Stimulated activated CD4-positive, alpha-beta T cell treated with anti-CD3 and anti-CD28 coated beads, TNF-alpha, amount 100 ng/mL, for 24 hours (primary cell): ENCODE measurements around the gene COX6B2.
"Not testable (repeated sequence)": the region's sequence is repeated elsewhere in the genome, so short reads cannot be mapped to it uniquely, and the experiment has no call there.

Experiments
- DNase-seq, 3 experiments: peaks; one replicate each; pipeline ENCODE4 v3.0.0-alpha.2; 2020; ENCODE audit warnings: low read depth in 3 of 3

Gene COX6B2

GRCh38 chr19:55341595-55342531 is 12.7 kb downstream of the COX6B2 start:
- DNase-seq, result no peak

GRCh38 chr19:55341171-55341588 is 13.3 kb downstream of the COX6B2 start:
- peak; percentile 27 to 79 (median 48) for DNase-seq

GRCh38 chr19:55340784-55341147 is 13.8 kb downstream of the COX6B2 start:
- DNase-seq, result no peak

GRCh38 chr19:55339889-55340783 is 14.4 kb downstream of the COX6B2 start:
- peak in 1 of 3 experiments; percentile 17 for DNase-seq

GRCh38 chr19:55339105-55339888 is 15.2 kb downstream of the COX6B2 start, which contains the start of gene KMT5C:
Gene KMT5C, plus strand, starts transcription at chr19:55339876. Its CDS starts 2,061 bp downstream, at chr19:55341937.
- DNase-seq, result peak; percentile 100

- DNase-seq, result no peak
Measured at GRCh38 chr19:55336101-55336500, 18.4 kb downstream of the COX6B2 start.

GRCh38 chr19:55333870-55334269 is 20.6 kb downstream of the COX6B2 start:
- no peak for DNase-seq

GRCh38 chr19:55329791-55330190 is 24.7 kb downstream of the COX6B2 start:
- not testable (repeated sequence) for DNase-seq

GRCh38 chr19:55328774-55329318 is 25.7 kb downstream of the COX6B2 start:
- DNase-seq, result not testable (repeated sequence)

- no peak for DNase-seq
Measured at GRCh38 chr19:55325172-55325571, 29.3 kb downstream of the COX6B2 start, which contains the start of gene TMEM150B. Gene TMEM150B, minus strand, starts transcription at chr19:55325341. Its CDS starts 4,305 bp downstream, at chr19:55321036.

- DNase-seq, result no peak
Measured at GRCh38 chr19:55324662-55325061, 29.9 kb downstream of the COX6B2 start.

GRCh38 chr19:55322204-55322885 is 32.2 kb downstream of the COX6B2 start:
- DNase-seq, result no peak

- no peak for DNase-seq
Measured at GRCh38 chr19:55321466-55322137, 32.9 kb downstream of the COX6B2 start.

- DNase-seq, result no peak
Measured at GRCh38 chr19:55320844-55321419, 33.6 kb downstream of the COX6B2 start.

- DNase-seq, result no peak
Measured at GRCh38 chr19:55319785-55320184, 34.7 kb downstream of the COX6B2 start.

- no peak for DNase-seq
Measured at GRCh38 chr19:55316646-55317045, 37.9 kb downstream of the COX6B2 start.

- no peak for DNase-seq
Measured at GRCh38 chr19:55315956-55316525, 38.5 kb downstream of the COX6B2 start.

- no peak for DNase-seq
Measured at GRCh38 chr19:55314396-55314795, 40.1 kb downstream of the COX6B2 start.
